IPS DF 19.7 (cell line): ENCODE measurements around the gene PNPLA2.

ENCODE experiments used
- DNase-seq: peaks from one replicate; pipeline ENCODE4 v3.0.0-alpha.2; 2013; ENCODE audit warnings: low read depth, low spot score

PNPLA2 gene

DNA sequence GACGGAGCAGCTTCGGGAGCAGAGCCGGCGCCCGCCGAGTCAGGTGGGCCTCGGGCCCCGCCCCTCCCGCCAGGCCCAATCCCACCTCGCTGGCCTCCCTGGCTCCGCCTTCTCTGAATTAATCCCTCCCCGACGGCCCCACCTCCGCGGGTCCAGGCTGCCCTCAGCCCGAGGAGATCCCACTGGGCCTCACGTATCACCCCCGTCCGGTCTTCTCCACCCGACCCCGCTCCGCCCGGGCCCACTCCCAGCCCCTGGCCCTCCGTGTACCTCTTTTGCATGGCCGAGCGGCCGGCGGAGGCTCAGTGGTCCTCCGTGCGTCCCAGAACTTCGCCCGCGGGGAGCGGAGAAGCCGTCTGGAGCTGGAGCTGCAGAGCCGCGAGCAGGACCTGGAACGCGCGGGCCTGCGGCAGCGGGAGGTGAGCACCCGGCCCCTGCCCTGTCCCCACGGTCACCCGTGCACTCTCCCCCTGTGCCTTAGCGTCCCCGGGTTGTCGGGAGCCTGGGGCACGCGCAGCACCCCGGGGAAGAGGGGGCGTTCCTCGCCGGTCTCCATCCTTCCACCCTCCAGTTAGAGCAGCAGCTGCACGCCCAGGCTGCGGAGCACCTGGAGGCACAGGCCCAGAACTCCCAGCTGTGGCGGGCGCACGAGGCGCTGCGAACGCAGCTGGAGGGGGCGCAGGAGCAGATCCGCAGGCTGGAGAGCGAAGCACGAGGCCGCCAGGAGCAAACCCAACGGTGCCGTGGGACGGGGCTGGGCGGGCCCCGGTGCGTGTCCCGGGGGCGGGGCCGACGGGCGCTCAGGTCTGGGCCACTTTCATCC is 11.8 kb downstream of the PNPLA2 start:
- no peak for DNase-seq

GRCh38 chr11:831118-831864 is 12.6 kb downstream of the PNPLA2 start:
- DNase-seq, result no peak

DNA sequence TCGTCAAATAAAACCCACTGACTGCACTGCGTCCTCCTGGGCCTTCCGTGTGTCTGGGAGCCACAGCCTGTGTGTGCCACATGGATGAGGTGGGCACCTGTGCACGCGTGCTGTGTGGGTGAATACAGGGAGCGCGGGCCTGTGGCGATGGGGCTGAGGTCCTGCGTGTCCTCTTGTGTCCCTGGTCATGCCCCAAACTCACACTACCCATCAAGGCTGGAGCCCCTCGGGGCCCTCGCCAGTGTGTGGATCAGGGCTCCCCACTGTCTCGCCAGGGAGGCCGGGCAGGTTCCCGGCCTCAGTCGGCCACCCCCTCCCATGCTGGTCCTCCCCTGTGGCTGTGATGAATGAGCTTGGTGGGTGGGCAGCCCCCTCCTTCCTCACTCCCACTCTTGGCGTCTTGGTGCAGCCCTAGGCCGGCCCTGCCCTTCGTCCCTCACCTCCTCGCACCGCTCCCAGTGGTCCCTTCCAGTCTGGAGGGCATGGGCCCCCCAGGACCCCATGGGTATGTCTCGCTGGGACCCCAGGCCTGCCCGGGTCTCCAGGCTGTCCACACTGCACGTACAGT is 13.3 kb downstream of the PNPLA2 start:
- DNase-seq, result no peak

DNA sequence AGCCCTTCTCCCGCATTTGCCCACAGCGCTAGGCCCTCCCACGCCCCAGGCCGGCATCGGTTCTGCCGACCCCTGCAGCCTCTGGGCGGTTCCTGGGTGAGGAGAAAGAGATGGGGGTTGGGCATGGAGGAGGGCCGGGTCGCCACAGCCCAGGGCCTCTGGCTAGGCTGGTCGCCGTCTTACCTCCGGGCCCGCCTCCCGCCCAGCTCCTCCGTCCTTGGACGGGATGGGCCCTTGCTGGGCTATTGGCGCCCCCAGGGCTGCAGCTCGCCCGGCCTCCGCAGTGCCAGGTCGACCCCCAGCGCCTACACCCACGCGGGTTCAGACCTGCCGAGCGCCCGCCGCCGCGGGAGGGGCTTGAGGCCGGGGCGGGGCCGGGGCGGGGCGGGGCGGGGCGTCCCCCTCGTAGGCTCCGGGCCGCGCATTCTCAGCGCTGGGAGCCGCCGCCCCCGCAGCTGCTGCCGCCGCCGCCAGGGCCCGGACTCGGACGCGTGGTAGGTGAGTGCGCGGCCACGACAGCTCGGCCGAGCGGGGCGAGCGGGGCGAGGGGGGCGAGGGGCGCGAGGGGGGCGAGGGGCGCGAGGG is 13.9 kb downstream of the PNPLA2 start, which contains the start of gene CD151:
Gene CD151, plus strand, starts transcription at position 424 of the 585 bp plus-strand sequence. CDS start 3,118 bp downstream, outside the sequence.
- DNase-seq, result no peak

DNA sequence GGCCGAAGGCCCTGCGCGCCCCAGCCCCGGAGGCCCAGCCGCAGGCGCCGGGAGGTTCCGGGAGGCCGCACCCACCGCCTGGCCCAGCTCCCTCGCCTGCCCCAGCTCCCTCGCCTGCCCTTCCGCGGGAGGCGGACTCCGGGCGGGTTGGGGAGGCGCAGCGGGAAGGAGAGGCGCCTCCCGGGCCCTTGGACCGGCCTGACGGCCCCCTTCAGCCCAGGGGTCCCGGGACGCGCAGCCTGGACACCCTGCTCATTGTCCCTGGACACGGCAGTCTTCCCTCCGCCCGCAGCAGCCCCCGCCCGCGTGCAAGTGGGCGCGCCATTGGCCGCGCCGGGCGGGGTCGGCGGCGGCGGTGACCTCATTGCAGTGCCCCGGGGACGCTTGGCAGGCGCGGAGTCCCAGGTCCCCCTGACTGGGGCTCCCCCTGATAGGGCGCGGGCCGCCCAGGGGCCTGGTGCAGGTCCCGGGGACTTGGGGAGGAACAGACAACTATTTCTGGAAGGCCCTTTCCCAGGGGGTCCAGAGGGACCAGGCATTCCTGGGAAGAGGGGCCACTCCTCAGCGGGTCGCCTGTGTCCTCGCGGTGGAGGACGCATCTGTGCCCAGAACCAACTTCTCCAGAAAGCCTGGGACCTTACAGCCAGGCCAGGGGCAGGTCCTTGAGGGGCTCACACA is 14.5 kb downstream of the PNPLA2 start:
- no peak for DNase-seq

DNA sequence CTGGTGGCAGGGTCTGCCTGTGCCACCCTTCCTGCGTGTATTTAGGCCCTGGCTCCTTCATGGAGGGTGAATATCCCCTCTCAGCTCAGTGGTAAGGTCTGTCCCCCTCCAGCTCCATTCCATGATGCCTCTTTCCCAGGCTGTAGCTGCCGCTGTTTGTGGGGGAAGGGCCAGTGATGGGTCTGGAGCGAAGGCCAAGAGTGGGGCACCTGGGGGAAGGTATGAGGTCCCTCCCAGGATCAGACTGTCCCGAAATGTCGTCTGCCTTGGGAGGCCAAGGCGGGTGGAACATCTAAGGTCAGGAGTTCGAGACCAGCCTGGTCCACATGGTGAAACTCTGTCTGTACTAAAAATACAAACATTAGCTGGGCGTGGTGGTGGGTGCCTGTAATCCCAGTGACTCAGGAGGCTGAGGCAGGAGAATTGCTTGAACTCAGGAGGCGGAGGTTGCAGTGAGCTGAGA is 15.2 kb downstream of the PNPLA2 start:
- DNase-seq, result no peak

DNA sequence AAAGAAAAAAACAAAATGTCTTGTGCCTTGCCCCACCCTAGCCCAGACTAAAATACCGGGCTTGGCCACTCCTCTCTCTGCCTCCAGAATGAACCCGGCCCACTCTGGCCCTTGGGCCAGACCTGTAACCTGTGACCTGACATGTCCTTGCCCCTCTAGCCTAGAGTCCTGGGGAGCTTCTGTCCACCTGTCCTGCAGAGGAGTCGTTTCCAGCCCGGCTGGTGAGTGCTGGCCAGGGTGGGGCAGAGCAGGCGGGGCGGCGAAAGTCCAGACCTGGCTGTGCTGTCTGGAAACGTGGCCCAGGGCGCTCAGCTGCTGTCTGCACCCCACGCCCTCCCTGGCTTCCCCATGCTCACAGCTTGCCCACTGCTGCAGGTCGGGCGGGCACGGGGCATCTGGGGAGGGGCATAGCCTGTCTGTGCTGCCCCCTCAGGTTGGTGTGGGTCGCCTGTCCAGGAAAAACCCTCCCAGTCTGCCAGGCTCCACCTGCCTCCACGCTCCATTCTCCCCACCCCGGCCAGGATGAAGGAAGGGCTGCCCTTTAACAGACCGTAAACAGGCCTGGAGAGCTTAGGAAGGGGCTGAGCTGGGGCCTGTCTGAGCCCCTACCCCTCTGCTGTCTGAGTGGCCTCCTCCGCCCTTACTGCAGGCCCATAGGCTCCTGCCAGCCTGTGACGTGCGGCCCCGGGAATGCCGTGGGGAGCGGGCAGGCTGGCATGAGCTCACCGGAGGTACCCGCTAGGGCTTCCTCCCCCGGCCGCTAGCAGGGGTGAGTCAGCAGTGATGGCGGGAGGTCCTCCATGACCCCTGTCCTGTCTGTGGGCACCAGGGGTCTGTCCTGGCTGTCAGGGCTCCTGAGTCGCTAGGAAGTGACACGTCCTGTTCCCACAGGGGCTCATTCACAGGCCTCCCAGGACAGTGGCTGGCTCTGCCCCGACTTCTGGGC is 15.9 kb downstream of the PNPLA2 start:
- DNase-seq, result no peak

GRCh38 chr11:836274-836673 is 17.6 kb downstream of the PNPLA2 start:
- no peak for DNase-seq

- DNase-seq, result no peak
Measured at GRCh38 chr11:836700-837099, 18.0 kb downstream of the PNPLA2 start.

GRCh38 chr11:837189-837989 is 18.7 kb downstream of the PNPLA2 start:
- no peak for DNase-seq

GRCh38 chr11:837990-838307 is 19.2 kb downstream of the PNPLA2 start:
- DNase-seq, result no peak

DNA sequence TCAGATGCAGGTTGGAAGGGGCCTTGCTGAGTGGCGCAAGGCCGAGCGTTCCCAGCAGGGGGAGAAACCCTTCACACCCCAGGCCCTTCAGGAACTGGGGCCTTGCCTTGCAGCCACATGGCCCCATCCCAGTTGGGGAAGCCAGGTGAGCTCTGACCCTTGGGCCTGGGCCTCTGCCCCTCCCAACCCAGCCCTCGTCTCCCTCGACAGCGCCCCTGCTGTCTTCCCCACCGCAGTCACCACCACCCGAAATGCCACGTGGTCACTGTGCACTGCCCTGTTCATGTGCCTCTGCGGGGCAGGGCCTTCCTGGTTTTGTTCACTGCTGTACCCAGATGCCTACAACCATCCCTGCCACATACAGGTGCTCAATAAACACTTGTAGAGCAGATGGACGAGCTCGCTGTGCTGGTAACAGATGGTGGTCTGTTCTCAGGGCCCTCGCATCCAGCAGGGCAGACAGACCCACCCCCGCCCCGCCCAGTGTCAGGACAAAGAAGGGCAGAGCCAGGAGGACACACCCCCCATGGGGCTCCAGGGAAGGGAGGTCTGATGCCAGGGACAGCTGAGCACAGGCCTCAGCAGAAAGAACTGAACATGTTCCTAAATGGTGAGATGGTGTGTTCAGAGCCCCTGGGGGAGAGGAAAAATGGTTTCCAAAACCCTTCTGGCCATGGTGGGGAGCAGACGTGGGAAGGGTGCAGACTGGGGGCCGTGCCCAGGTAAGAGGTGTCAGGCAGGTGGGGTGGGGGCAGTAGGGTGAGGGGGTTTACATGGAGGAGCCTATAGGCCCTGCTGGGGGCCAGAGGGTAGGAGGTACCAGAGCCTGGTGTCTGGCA is 19.9 kb downstream of the PNPLA2 start:
- no peak for DNase-seq

DNA sequence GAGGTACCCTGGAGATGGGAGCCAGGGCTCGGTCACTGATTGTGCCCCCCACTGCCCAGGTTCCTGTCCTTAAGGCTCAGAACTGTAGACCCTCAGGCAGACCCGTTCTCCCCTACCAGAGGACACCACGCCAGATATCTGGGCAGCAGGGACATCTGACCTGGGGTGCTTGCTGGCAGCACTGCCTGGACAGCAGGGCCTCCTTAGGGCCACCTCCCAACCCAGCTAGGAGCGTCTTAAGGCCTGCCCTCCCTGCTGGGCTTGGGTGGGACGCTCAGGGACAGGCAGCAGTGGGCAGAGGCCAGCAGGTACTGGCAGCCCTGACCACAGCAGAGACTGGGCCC is 20.5 kb downstream of the PNPLA2 start:
- no peak for DNase-seq

DNA sequence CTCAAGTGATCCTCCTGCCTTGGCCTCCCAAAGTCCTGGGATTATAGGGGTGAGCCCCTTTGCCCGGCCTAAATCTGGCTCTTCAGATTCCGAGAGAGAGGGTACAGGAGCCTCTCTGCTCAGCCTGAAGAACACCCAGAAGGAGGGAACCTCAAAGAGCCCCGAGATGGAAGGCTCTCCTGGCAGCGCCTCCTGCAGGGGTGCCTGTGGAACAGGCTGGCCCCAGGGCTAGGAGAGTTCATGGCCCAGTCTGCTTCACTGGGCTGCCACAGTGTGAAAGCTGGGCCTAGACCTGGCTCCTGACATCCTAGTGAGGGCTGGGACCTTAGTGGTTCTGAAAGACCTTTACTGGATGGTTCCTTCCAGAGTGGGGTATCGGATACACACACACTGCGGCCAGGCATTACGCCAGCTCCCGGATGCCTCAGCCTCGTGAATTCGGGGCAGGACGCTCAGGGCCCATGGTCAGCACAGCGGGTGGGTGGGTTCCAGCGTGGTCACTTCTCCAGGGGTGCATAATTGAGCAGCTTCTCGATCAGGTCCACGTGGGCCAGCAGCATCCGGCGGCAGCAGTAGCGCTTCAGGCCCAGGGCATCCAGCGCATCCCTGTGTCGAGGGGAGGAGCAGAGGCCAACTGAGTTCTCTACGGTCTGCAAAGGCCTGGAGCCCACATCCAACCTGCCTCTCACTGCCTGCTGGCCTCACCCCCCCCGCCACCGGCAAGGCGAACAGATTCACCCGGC is 21.3 kb downstream of the PNPLA2 start:
- DNase-seq, result no peak

DNA sequence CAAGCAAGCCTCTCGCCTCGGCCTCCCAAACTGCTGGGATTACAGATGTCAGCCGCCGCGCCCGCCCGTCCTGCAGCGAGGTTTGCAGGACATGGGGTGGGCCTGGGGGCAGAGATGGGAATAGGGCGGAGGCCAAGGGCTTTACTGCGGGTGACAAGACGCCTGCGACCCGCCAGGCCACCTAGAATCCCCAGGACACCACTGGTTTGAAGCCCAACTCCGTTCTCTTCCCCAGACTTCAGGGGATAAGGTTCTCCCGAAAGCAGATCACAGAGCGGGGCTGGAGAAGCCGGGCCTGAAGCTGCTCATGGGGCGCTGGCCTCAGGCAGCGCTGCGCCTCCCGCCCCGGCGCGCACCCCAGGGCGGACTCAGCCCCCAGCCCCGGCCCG is 23.3 kb downstream of the PNPLA2 start:
- no peak for DNase-seq

GRCh38 chr11:842370-843002 is 23.8 kb downstream of the PNPLA2 start, which contains the start of the genes POLR2L and TSPAN4:
Gene POLR2L (minus strand): TSS chr11:842529. CDS start chr11:842508, 21 bp downstream.
Gene TSPAN4 (plus strand): TSS chr11:842852. CDS start chr11:850305, 7,453 bp downstream.
- DNase-seq, result no peak

DNA sequence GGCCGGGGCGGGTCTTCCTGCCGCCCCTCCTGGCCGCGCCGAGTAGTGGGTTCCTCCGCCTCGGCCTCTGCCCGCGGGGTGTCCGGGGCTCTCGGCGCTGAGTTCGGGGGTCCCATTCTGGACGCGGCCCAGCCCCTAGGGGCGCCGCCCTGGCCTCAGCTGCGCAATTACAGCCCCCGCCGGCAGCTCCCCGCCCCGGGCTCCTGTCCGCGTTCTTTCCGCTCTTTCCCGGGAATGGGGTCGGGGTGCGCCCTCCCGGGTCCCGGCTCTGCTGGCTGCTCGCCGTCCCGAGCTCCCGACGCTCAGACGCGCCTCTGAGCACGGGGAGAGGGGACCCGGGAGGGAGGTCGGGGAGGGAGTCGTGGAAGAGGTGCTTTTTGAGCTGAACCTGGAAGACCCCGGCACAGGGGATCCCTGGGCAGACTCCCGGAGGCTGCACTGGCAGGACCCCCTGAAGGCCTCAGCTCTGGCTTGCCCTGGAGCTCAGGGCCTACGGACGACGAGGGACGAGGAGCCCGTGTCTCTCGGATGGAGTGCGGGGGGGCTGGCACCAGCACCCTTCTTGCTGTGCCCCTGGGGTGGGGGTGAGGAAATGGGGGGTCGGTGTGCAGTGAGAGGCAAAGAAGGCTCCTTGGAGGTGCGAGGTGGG is 24.5 kb downstream of the PNPLA2 start:
- no peak for DNase-seq
